ENCODE results near the gene ADARB2. TPM values are rescaled to one million over a fixed set of nuclear protein-coding genes. Genes with fewer than 3 reads are reported as not detected.

ADARB2 gene
- total RNA-seq, 1 donor from 2014 or later = 1.8 TPM

DNA sequence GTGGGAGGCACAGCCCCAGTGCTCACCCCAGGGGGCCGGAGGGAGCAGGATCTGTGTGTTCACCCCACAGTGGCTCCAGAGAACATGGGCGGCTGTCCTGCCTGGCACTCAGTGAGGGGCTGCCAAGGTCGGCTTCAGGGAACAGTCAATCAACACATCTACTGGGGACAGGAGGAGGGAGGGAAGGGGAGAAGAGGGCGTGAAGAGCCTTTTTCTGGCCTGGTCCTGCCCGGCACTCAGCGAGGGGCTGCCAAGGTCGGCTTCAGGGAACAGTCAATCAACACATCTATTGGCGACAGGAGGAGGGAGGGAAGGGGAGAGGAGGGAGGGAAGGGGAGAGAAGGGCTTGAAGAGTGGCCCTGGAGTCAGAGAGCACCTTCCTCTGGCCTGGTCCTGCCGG, 184.9 kb downstream of the ADARB2 start:
- no peak overlapping the region for H3K4me3 Mint-ChIP-seq
- H3K9me3 Mint-ChIP-seq = no peaks in the 10 kb centered on the region
- TF ChIP-seq, protein P1, sequence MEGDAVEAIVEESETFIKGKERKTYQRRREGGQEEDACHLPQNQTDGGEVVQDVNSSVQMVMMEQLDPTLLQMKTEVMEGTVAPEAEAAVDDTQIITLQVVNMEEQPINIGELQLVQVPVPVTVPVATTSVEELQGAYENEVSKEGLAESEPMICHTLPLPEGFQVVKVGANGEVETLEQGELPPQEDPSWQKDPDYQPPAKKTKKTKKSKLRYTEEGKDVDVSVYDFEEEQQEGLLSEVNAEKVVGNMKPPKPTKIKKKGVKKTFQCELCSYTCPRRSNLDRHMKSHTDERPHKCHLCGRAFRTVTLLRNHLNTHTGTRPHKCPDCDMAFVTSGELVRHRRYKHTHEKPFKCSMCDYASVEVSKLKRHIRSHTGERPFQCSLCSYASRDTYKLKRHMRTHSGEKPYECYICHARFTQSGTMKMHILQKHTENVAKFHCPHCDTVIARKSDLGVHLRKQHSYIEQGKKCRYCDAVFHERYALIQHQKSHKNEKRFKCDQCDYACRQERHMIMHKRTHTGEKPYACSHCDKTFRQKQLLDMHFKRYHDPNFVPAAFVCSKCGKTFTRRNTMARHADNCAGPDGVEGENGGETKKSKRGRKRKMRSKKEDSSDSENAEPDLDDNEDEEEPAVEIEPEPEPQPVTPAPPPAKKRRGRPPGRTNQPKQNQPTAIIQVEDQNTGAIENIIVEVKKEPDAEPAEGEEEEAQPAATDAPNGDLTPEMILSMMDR (conservative IDR thresholded peaks at IDR 0.05) = no peak
- H3K27me3 Mint-ChIP-seq (ENCODE audit: low read depth) = no peaks in the 10 kb centered on the region
- no peaks in the 10 kb centered on the region for H3K4me1 Mint-ChIP-seq
- H3K27ac Mint-ChIP-seq (ENCODE audit: unreplicated experiment) = no peak overlapping the region
- DNase-seq (ENCODE audit: low read depth, low spot score) = no peak
- no peaks in the 10 kb centered on the region for H3K36me3 Mint-ChIP-seq (ENCODE audit: low read depth)

DNA sequence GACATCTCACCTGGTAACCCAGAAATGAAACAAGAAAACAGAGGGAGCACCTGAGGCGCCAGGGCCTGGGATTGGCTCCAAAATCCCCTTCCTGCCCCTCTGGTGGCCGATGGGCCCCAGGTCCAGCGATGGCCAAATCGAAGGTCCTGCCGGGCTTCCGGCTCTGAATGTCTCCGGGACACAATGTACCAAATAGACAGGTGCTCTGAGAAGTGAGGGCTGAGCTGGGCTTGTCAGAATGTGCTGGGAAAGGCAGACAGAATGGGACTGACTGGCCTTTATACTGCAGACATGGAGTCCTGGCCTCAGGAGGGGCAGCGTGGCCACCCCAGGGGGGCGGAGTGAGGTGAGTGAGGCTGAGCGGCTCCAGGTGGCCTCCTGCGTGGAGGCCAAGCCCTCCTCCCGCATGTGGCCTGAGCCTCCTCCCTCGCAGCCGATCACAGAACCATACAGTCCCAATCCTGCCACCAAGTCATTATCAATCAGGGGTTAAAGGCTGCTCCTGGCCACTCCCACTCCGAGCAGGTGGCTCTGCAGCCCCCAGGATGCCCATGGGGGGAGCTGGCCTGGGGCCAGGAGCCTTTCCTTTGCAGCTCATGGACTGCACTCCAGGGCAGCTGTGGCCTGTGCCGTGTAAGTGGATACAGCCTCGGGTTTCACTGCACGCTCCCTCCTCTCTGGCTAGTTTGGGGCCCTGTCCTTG, 185.5 kb downstream of the ADARB2 start:
- no peak for DNase-seq (ENCODE audit: low read depth, low spot score)
- H3K4me1 Mint-ChIP-seq = no peaks in the 10 kb centered on the region
- H3K27ac Mint-ChIP-seq (ENCODE audit: unreplicated experiment) = no peak overlapping the region
- H3K4me3 Mint-ChIP-seq = no peak overlapping the region
- no peaks in the 10 kb centered on the region for H3K9me3 Mint-ChIP-seq
- H3K27me3 Mint-ChIP-seq (ENCODE audit: low read depth) = no peaks in the 10 kb centered on the region
- TF ChIP-seq, protein P1 (conservative IDR thresholded peaks at IDR 0.05) = no peak
- no peaks in the 10 kb centered on the region for H3K36me3 Mint-ChIP-seq (ENCODE audit: low read depth)

DNA sequence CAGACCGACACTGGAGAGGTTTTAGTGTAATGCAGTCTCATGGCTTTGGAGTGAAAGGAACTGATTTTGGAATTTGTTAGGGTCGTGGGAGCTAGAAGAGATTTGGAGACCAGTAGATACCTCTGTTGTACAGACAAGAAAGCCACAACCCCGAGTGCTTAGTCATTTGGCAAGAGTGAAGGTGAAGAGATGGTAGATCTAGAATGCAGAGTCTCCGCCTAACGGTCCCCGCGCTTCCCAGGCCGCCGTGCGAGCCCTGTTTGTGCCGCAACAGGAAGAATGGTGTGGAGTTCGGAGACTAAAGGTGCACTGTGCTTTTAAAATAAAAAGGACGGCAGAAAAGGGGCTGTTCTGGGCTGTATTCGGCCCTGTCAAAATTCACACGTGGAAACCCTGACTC, 186.7 kb downstream of the ADARB2 start:
- H3K36me3 Mint-ChIP-seq (ENCODE audit: low read depth) = no peaks in the 10 kb centered on the region
- H3K4me3 Mint-ChIP-seq = no peak overlapping the region
- DNase-seq (ENCODE audit: low read depth, low spot score) = no peak
- no peak overlapping the region for H3K27ac Mint-ChIP-seq (ENCODE audit: unreplicated experiment)
- no peaks in the 10 kb centered on the region for H3K27me3 Mint-ChIP-seq (ENCODE audit: low read depth)
- H3K4me1 Mint-ChIP-seq = no peaks in the 10 kb centered on the region
- TF ChIP-seq, protein P1 (conservative IDR thresholded peaks at IDR 0.05) = no peak
- no peaks in the 10 kb centered on the region for H3K9me3 Mint-ChIP-seq

DNA sequence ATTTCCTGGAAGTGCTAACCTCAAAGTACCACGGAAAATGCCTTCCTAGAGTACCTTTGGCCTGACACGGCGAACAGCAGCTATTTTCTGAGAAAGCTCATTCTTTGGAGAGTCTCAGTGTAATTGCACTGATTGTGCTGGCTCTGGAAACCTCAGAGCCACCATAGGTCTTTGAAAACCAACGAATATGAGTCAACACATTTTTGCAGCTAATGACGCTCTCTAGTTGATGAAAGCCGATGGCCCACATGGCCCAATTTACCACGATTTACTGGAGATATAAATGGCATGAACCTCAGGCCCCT, 187.1 kb downstream of the ADARB2 start:
- H3K27ac Mint-ChIP-seq (ENCODE audit: unreplicated experiment) = no peak overlapping the region
- TF ChIP-seq, protein P1 (conservative IDR thresholded peaks at IDR 0.05) = no peak
- no peaks in the 10 kb centered on the region for H3K9me3 Mint-ChIP-seq
- H3K4me3 Mint-ChIP-seq = no peak overlapping the region
- no peak for DNase-seq (ENCODE audit: low read depth, low spot score)
- H3K27me3 Mint-ChIP-seq (ENCODE audit: low read depth) = no peaks in the 10 kb centered on the region
- no peaks in the 10 kb centered on the region for H3K36me3 Mint-ChIP-seq (ENCODE audit: low read depth)
- H3K4me1 Mint-ChIP-seq = no peaks in the 10 kb centered on the region

DNA sequence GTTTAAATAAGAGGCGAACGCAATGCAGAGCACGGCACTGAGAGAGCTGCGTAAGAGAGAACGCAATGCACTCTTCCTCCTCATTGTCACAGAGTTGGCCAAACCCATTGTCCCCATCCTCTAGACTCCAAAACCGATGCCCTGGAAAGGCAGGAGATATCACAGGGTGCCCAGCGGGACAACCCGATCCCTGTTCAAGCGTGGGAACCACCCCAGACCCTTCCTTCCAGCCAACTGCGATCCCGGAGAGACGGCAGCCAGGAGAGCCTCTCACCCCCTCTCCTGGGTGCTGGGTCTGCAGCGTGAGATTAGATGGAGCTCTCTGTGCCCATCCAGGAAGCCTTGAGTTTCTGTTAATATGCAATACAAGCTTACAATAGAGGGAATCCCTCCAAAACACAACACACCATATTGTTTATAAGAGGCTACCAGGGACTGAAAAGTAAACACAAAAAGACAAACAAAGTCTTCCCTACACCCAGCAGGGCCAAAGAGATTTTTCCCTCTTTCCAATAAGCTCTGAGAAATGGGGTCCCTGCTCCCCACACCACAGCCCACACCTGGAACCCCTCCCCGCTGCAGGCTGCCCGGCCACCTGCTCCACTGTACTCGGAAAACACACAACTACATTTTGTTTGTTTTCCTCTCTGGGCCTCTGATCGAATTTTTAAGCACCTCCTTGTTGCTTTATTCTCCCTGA, 187.6 kb downstream of the ADARB2 start:
- H3K9me3 Mint-ChIP-seq = no peaks in the 10 kb centered on the region
- H3K4me3 Mint-ChIP-seq = no peak overlapping the region
- TF ChIP-seq, protein P1 (conservative IDR thresholded peaks at IDR 0.05) = no peak
- H3K27ac Mint-ChIP-seq (ENCODE audit: unreplicated experiment) = no peak overlapping the region
- no peak for DNase-seq (ENCODE audit: low read depth, low spot score)
- H3K36me3 Mint-ChIP-seq (ENCODE audit: low read depth) = no peaks in the 10 kb centered on the region
- H3K27me3 Mint-ChIP-seq (ENCODE audit: low read depth) = no peaks in the 10 kb centered on the region
- no peaks in the 10 kb centered on the region for H3K4me1 Mint-ChIP-seq
